GM23338 (cell line): ENCODE data around the gene TNPO1. TPM values are rescaled to one million over a fixed set of nuclear protein-coding genes. Genes with fewer than 3 reads are reported as not detected.

Source experiments
- ATAC-seq: fragments of 200-7000 bp; cut with Tn5 transposase; 3 replicates; pipeline ENCODE4 v1.9.1; 2020
- DNase-seq: peaks from one replicate; pipeline ENCODE4 v3.0.0-alpha.2; 2015; ENCODE audit warnings: low spot score
- H2AFZ ChIP-seq: fragments of 200-600 bp; sonication (generic); 2 replicates; pipeline ENCODE4 v1.8.0; 2016; ENCODE audit warnings: antibody characterized with exemption, mild to moderate bottlenecking, moderate library complexity
- H3F3A ChIP-seq: fragments of 200-600 bp; sonication (generic); replicated peaks from 2 replicates; pipeline ENCODE4 v1.8.0; 2017; ENCODE audit warnings: antibody characterized with exemption, mixed run types, low read depth
- H3K27ac ChIP-seq: fragments of 200-600 bp; sonication (generic); 2 replicates; pipeline ENCODE4 v1.6.1; 2016; ENCODE audit warnings: low read depth
- H3K27me3 ChIP-seq: fragments of 200-600 bp; sonication (generic); 2 replicates; pipeline ENCODE4 v1.8.0; 2016; ENCODE audit warnings: mild to moderate bottlenecking, mixed run types, moderate library complexity; ENCODE audit not compliant: insufficient read depth
- H3K36me3 ChIP-seq: fragments of 200-600 bp; sonication (generic); 2 replicates; pipeline ENCODE4 v1.8.0; 2016; ENCODE audit warnings: mild to moderate bottlenecking; ENCODE audit not compliant: insufficient read depth
- H3K4me1 ChIP-seq: fragments of 200-600 bp; sonication (generic); 2 replicates; pipeline ENCODE4 v1.8.0; 2016; ENCODE audit warnings: mild to moderate bottlenecking, moderate library complexity; ENCODE audit not compliant: insufficient read depth
- H3K4me2 ChIP-seq: fragments of 200-600 bp; sonication (generic); 2 replicates; pipeline ENCODE4 v1.7.1; 2017; ENCODE audit warnings: mixed run types
- H3K4me3 ChIP-seq: fragments of 200-600 bp; sonication (generic); 2 replicates; pipeline ENCODE4 v1.6.1; 2016; ENCODE audit warnings: mixed run types
- H3K79me2 ChIP-seq: fragments of 200-600 bp; sonication (generic); replicated peaks from 2 replicates; pipeline ENCODE4 v1.8.0; 2017; ENCODE audit warnings: mild to moderate bottlenecking; ENCODE audit not compliant: insufficient read depth
- H3K9me2 ChIP-seq: fragments of 200-600 bp; sonication (generic); 2 replicates; pipeline ENCODE4 v1.8.0; 2017; ENCODE audit not compliant: insufficient read depth
- H4K20me1 ChIP-seq: fragments of 200-600 bp; sonication (generic); replicated peaks from 2 replicates; pipeline ENCODE4 v1.8.0; 2017; ENCODE audit warnings: mild to moderate bottlenecking; ENCODE audit not compliant: insufficient read depth
- H3K27ac Mint-ChIP-seq: 2 replicates; pipeline ENCODE4 v1.8.0; 2020; ENCODE audit warnings: inconsistent platforms, mild to moderate bottlenecking, moderate library complexity, mixed read lengths
- H3K27me3 Mint-ChIP-seq: 3 replicates; pipeline ENCODE4 v1.8.0; 2022; ENCODE audit warnings: low read depth, mild to moderate bottlenecking, moderate library complexity, mixed read lengths, inconsistent platforms; ENCODE audit not compliant: insufficient read depth, poor library complexity
- H3K36me3 Mint-ChIP-seq: 3 replicates; pipeline ENCODE4 v1.8.0; 2021; ENCODE audit warnings: low read depth, mild to moderate bottlenecking, inconsistent platforms, moderate library complexity, mixed read lengths
- H3K4me1 Mint-ChIP-seq: 3 replicates; pipeline ENCODE4 v1.8.0; 2020; ENCODE audit warnings: mild to moderate bottlenecking, inconsistent platforms, mixed read lengths
- H3K4me3 Mint-ChIP-seq: 3 replicates; pipeline ENCODE4 v1.8.0; 2021; ENCODE audit warnings: moderate library complexity, mild to moderate bottlenecking, inconsistent platforms, mixed read lengths
- H3K9me3 Mint-ChIP-seq: 3 replicates; pipeline ENCODE4 v1.8.0; 2020; ENCODE audit warnings: moderate library complexity, mild to moderate bottlenecking, inconsistent platforms, mixed read lengths
- CREB1 ChIP-seq: fragments of 250-450 bp; sonication (Bioruptor Pico); IDR thresholded peaks from 2 replicates; pipeline ENCODE4 v1.5.0; 2020; ENCODE audit warnings: low read depth, mild to moderate bottlenecking, moderate library complexity
- EZH2 ChIP-seq: fragments of 200-600 bp; sonication (generic); IDR thresholded peaks from one replicate; pipeline ENCODE4 v1.8.0; 2017; ENCODE audit warnings: antibody characterized with exemption, mild to moderate bottlenecking, low read depth; ENCODE audit not compliant: unreplicated experiment
- EZH2phosphoT487 ChIP-seq: fragments of 200-600 bp; sonication (generic); IDR thresholded peaks from one replicate; pipeline ENCODE4 v1.8.1; 2018; ENCODE audit warnings: antibody characterized with exemption; ENCODE audit not compliant: unreplicated experiment
- JUNB ChIP-seq: IDR thresholded peaks from one replicate; pipeline ENCODE4 v1.6.1; 2016; ENCODE audit warnings: antibody characterized with exemption; ENCODE audit not compliant: unreplicated experiment
- NANOG ChIP-seq: IDR thresholded peaks from 2 replicates; pipeline ENCODE4 v1.6.1; 2016; ENCODE audit warnings: antibody characterized with exemption, borderline replicate concordance
- POLR2AphosphoS5 ChIP-seq: IDR thresholded peaks from 2 replicates; pipeline ENCODE4 v1.6.1; 2016; ENCODE audit warnings: antibody characterized with exemption, low read depth
- REST ChIP-seq: IDR thresholded peaks from one replicate; pipeline ENCODE4 v1.6.1; 2018; ENCODE audit warnings: antibody characterized with exemption; ENCODE audit not compliant: unreplicated experiment
- STAT1 ChIP-seq: IDR thresholded peaks from one replicate; pipeline ENCODE4 v1.6.1; 2016; ENCODE audit warnings: antibody characterized with exemption; ENCODE audit not compliant: unreplicated experiment
- ZNF331 ChIP-seq: fragments of 250-450 bp; sonication (Bioruptor Pico); IDR thresholded peaks from 2 replicates; pipeline ENCODE4 v1.5.0; 2020; ENCODE audit warnings: low read depth, mild to moderate bottlenecking, moderate library complexity
- polyA plus RNA-seq: library from polyadenylated mRNA; unstranded; fragments of >200 nt; fragmentation: Nextera tagmentation; extraction: Ambion mirVana; gene quantifications from 2 replicates; pipeline ENCODE4 v1.2.1, GENCODE V29; 2016
- total RNA-seq: library from RNA; depleted of rRNA; stranded (reverse); fragments of >200 nt; shearing (Covaris generic); gene quantifications from 2 replicates; pipeline ENCODE4 v1.2.3, GENCODE V29; 2014
- TF ChIP-seq, protein P1 (sequence below): fragments of 250-450 bp; sonication (Bioruptor Pico); IDR thresholded peaks from 2 replicates; pipeline ENCODE4 v1.5.0; 2020; ENCODE audit warnings: mild to moderate bottlenecking, moderate library complexity
- TF ChIP-seq, protein P2 (sequence below), 2 experiments: fragments of 200-600 bp in 1 of 2; sonication (generic) in 1 of 2; conservative IDR thresholded peaks; 2 replicates each; pipeline versions ENCODE4 v1.5.1 to v1.6.1; 2016 to 2017; ENCODE audit warnings: antibody characterized with exemption in 2 of 2, low read depth in 2 of 2, mild to moderate bottlenecking in 2 of 2, moderate library complexity in 1 of 2

The TNPO1 gene
- total and polyA plus RNA-seq, 2 experiments from 2014 or later, result 117 to 197 TPM

DNA sequence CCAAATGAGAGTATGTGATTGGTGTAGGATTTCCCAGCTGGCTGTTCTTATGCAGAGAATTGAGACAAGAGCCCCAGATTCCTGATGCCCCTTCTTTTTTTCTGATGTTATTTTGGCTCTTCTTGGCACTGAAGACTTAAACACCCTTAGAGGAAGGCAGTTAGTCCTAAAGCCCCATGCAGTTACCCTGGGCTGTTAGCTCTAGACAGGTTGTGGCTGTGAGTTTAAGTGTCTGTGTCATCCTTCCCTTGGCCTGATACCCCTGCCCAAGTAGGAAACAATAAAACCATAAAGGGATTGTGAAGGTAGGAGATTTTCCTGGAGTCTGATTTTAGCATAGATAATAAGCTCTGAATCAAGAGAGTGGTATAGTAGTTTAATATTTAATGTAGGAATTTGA lies 13.2 kb downstream of the TNPO1 start:
- Histone ChIP-seq H3K4me3 (no peak overlapping the region), H3K27ac (no peak overlapping the region), H3K4me1 (0 out of 2 replicates have a peak, but pooled peaks cover 8% of the 10 kb centered on the region), H3K27me3 (no peaks in the 10 kb centered on the region), H3F3A (no peaks in the 10 kb centered on the region), H3K79me2 (peaks cover 23% of the 10 kb centered on the region), H4K20me1 (no peaks in the 10 kb centered on the region), H3K36me3 (no peaks in the 10 kb centered on the region), H2AFZ (no peak overlapping the region), H3K4me2 (no peak overlapping the region), H3K9me2 (no peaks in the 10 kb centered on the region)
- H3K27me3 Mint-ChIP-seq, result no peaks in the 10 kb centered on the region
- peaks cover 8% of the 10 kb centered on the region; the same call in 2 of the 3 replicates for H3K4me1 Mint-ChIP-seq
- DNase-seq, result peak; percentile 19
- ATAC-seq, result peak; percentile 61
- H3K27ac Mint-ChIP-seq, result no peak overlapping the region
- no peaks in the 10 kb centered on the region for H3K9me3 Mint-ChIP-seq
- H3K36me3 Mint-ChIP-seq, result no peaks in the 10 kb centered on the region
- no peak overlapping the region for H3K4me3 Mint-ChIP-seq
- TF ChIP-seq, protein P1, sequence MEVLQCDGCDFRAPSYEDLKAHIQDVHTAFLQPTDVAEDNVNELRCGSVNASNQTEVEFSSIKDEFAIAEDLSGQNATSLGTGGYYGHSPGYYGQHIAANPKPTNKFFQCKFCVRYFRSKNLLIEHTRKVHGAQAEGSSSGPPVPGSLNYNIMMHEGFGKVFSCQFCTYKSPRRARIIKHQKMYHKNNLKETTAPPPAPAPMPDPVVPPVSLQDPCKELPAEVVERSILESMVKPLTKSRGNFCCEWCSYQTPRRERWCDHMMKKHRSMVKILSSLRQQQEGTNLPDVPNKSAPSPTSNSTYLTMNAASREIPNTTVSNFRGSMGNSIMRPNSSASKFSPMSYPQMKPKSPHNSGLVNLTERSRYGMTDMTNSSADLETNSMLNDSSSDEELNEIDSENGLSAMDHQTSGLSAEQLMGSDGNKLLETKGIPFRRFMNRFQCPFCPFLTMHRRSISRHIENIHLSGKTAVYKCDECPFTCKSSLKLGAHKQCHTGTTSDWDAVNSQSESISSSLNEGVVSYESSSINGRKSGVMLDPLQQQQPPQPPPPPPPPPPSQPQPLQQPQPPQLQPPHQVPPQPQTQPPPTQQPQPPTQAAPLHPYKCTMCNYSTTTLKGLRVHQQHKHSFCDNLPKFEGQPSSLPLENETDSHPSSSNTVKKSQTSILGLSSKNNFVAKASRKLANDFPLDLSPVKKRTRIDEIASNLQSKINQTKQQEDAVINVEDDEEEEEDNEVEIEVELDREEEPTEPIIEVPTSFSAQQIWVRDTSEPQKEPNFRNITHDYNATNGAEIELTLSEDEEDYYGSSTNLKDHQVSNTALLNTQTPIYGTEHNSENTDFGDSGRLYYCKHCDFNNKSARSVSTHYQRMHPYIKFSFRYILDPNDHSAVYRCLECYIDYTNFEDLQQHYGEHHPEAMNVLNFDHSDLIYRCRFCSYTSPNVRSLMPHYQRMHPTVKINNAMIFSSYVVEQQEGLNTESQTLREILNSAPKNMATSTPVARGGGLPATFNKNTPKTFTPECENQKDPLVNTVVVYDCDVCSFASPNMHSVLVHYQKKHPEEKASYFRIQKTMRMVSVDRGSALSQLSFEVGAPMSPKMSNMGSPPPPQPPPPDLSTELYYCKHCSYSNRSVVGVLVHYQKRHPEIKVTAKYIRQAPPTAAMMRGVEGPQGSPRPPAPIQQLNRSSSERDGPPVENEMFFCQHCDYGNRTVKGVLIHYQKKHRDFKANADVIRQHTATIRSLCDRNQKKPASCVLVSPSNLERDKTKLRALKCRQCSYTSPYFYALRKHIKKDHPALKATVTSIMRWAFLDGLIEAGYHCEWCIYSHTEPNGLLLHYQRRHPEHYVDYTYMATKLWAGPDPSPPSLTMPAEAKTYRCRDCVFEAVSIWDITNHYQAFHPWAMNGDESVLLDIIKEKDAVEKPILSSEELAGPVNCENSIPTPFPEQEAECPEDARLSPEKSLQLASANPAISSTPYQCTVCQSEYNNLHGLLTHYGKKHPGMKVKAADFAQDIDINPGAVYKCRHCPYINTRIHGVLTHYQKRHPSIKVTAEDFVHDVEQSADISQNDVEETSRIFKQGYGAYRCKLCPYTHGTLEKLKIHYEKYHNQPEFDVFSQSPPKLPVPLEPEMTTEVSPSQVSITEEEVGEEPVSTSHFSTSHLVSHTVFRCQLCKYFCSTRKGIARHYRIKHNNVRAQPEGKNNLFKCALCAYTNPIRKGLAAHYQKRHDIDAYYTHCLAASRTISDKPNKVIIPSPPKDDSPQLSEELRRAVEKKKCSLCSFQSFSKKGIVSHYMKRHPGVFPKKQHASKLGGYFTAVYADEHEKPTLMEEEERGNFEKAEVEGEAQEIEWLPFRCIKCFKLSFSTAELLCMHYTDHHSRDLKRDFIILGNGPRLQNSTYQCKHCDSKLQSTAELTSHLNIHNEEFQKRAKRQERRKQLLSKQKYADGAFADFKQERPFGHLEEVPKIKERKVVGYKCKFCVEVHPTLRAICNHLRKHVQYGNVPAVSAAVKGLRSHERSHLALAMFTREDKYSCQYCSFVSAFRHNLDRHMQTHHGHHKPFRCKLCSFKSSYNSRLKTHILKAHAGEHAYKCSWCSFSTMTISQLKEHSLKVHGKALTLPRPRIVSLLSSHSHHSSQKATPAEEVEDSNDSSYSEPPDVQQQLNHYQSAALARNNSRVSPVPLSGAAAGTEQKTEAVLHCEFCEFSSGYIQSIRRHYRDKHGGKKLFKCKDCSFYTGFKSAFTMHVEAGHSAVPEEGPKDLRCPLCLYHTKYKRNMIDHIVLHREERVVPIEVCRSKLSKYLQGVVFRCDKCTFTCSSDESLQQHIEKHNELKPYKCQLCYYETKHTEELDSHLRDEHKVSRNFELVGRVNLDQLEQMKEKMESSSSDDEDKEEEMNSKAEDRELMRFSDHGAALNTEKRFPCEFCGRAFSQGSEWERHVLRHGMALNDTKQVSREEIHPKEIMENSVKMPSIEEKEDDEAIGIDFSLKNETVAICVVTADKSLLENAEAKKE (CRISPR knock-in tag), result no peak
- TF ChIP-seq ZNF331 (CRISPR knock-in tag) (no peak), EZH2phosphoT487 (no peak), CREB1 (CRISPR knock-in tag) (no peak), POLR2AphosphoS5 (no peak), JUNB (no peak), EZH2 (no peak), REST (no peak), NANOG (no peak), STAT1 (no peak)
- TF ChIP-seq, protein P2, sequence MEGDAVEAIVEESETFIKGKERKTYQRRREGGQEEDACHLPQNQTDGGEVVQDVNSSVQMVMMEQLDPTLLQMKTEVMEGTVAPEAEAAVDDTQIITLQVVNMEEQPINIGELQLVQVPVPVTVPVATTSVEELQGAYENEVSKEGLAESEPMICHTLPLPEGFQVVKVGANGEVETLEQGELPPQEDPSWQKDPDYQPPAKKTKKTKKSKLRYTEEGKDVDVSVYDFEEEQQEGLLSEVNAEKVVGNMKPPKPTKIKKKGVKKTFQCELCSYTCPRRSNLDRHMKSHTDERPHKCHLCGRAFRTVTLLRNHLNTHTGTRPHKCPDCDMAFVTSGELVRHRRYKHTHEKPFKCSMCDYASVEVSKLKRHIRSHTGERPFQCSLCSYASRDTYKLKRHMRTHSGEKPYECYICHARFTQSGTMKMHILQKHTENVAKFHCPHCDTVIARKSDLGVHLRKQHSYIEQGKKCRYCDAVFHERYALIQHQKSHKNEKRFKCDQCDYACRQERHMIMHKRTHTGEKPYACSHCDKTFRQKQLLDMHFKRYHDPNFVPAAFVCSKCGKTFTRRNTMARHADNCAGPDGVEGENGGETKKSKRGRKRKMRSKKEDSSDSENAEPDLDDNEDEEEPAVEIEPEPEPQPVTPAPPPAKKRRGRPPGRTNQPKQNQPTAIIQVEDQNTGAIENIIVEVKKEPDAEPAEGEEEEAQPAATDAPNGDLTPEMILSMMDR (conservative IDR thresholded peaks at IDR 0.05; ENCODE audit: low read depth in 2 of 2), result no peak
